Retinal pigment epithelial cell (primary cell): ENCODE measurements around the gene SHISA9.

Source experiments
- DNase-seq: peaks from one replicate; pipeline ENCODE4 v3.0.0-alpha.2; 2010; ENCODE audit warnings: low read depth
- H3K4me3 ChIP-seq: 2 replicates; pipeline ENCODE4 v1.5.1; 2011; ENCODE audit warnings: mild to moderate bottlenecking, low read length, control low read depth, moderate library complexity
- CTCF ChIP-seq: conservative IDR thresholded peaks from 2 replicates; pipeline ENCODE4 v1.5.1; 2011; ENCODE audit warnings: low read depth, low read length, control low read depth, inconsistent platforms

SHISA9 gene

GRCh38 chr16:13244770-13245169, 343.4 kb downstream of the SHISA9 start:
- no peak for DNase-seq
- no peak for TF ChIP-seq CTCF
- H3K4me3 ChIP-seq, result no peak overlapping the region

- H3K4me3 ChIP-seq, result no peak overlapping the region
- TF ChIP-seq CTCF, result no peak
- no peak for DNase-seq
Observed at GRCh38 chr16:13245713-13246377, 344.4 kb downstream of the SHISA9 start.

- no peak for DNase-seq
- H3K4me3 ChIP-seq, result no peak overlapping the region
- no peak for TF ChIP-seq CTCF
Observed at GRCh38 chr16:13254998-13255614, 353.7 kb downstream of the SHISA9 start.

- no peak for TF ChIP-seq CTCF
- no peak for DNase-seq
- no peak overlapping the region for H3K4me3 ChIP-seq
Observed at GRCh38 chr16:13262270-13263090, 361.1 kb downstream of the SHISA9 start.

- H3K4me3 ChIP-seq, result no peak overlapping the region
- DNase-seq, result no peak
- no peak for TF ChIP-seq CTCF
Observed at GRCh38 chr16:13264749-13265552, 363.6 kb downstream of the SHISA9 start.

GRCh38 chr16:13269359-13269758, 368.0 kb downstream of the SHISA9 start:
- no peak for TF ChIP-seq CTCF
- no peak for DNase-seq
- H3K4me3 ChIP-seq, result no peak overlapping the region
